HepG2 (cell line): Measurements from ENCODE around the gene GIPC3. TPM values are rescaled to one million over a fixed set of nuclear protein-coding genes. Genes with fewer than 3 reads are reported as not detected.
A peak's percentile ranks its signal among the peaks of the same experiment; 100 is the strongest.

Source experiments
- AHR ChIP-seq: IDR thresholded peaks from 2 replicates; pipeline ENCODE4 v1.6.1; 2018; ENCODE audit warnings: missing genetic modification reagents, missing compliant biosample characterization
- AKAP8 ChIP-seq: sonication (generic); formaldehyde crosslinking; IDR thresholded peaks from 2 replicates; pipeline ENCODE4 v1.5.1; 2020; ENCODE audit warnings: mild to moderate bottlenecking, missing genetic modification reagents
- ARNT2 ChIP-seq: sonication (generic); formaldehyde crosslinking; IDR thresholded peaks from 2 replicates; pipeline ENCODE4 v1.8.0; 2022; ENCODE audit warnings: mild to moderate bottlenecking, low read depth, missing genetic modification reagents, moderate library complexity
- CEBPG ChIP-seq: IDR thresholded peaks from 2 replicates; pipeline ENCODE4 v1.6.1; 2016
- ETV5 ChIP-seq: IDR thresholded peaks from 2 replicates; pipeline ENCODE4 v1.6.1; 2018; ENCODE audit warnings: missing biosample characterization, missing genetic modification reagents, inconsistent platforms, borderline replicate concordance
- GABPA ChIP-seq, 2 experiments: IDR thresholded peaks; 2 replicates each; pipeline ENCODE4 v1.6.1; 2011 to 2016; ENCODE audit warnings: low read depth in 2 of 2, low read length in 1 of 2, missing biosample characterization in 1 of 2, missing genetic modification characterization in 1 of 2
- GABPB1 ChIP-seq: IDR thresholded peaks from 2 replicates; pipeline ENCODE4 v1.6.1; 2016; ENCODE audit warnings: mild to moderate bottlenecking, missing genetic modification reagents, moderate library complexity, missing compliant biosample characterization
- GTF2F1 ChIP-seq: fragments of 150-350 bp; IDR thresholded peaks from 2 replicates; pipeline ENCODE4 v1.6.1; 2014; ENCODE audit warnings: low read length
- HNRNPUL1 ChIP-seq: fragments of 200-400 bp; formaldehyde crosslinking; IDR thresholded peaks from 2 replicates; pipeline ENCODE4 v1.6.1; 2017; ENCODE audit warnings: low read depth, mild to moderate bottlenecking, low read length, moderate library complexity
- HOXA3 ChIP-seq: sonication (generic); formaldehyde crosslinking; IDR thresholded peaks from 2 replicates; pipeline ENCODE4 v1.5.0; 2020; ENCODE audit warnings: missing genetic modification reagents
- RAD51 ChIP-seq: fragments of 450-650 bp; IDR thresholded peaks from 2 replicates; pipeline ENCODE4 v1.6.1; 2016; ENCODE audit warnings: borderline replicate concordance
- RARG ChIP-seq: sonication (generic); formaldehyde crosslinking; IDR thresholded peaks from 2 replicates; pipeline ENCODE4 v1.4.0; 2020; ENCODE audit warnings: low read depth, mild to moderate bottlenecking, missing genetic modification reagents
- SP1 ChIP-seq, 2 experiments: fragments of 450-650 bp in 1 of 2; sonication (generic) in 1 of 2; formaldehyde crosslinking in 1 of 2; IDR thresholded peaks; 2 replicates each; pipeline versions ENCODE4 v1.4.0 to v1.6.1; 2016 to 2020; ENCODE audit warnings: missing genetic modification reagents in 1 of 2
- SP2 ChIP-seq: sonication (generic); formaldehyde crosslinking; IDR thresholded peaks from 2 replicates; pipeline ENCODE4 v1.5.1; 2020; ENCODE audit warnings: mild to moderate bottlenecking, missing genetic modification reagents
- SP4 ChIP-seq: sonication (generic); formaldehyde crosslinking; IDR thresholded peaks from 2 replicates; pipeline ENCODE4 v1.8.1; 2023; ENCODE audit warnings: mild to moderate bottlenecking, missing genetic modification reagents
- SRSF4 ChIP-seq: fragments of 200-400 bp; formaldehyde crosslinking; IDR thresholded peaks from one replicate; pipeline ENCODE4 v1.6.1; 2018; ENCODE audit warnings: mild to moderate bottlenecking, low read depth, low read length, moderate library complexity; ENCODE audit not compliant: poor library complexity, severe bottlenecking
- STAG1 ChIP-seq: sonication (generic); formaldehyde crosslinking; IDR thresholded peaks from 2 replicates; pipeline ENCODE4 v1.4.0; 2020; ENCODE audit warnings: missing genetic modification reagents
- ZNF33B ChIP-seq: sonication (generic); formaldehyde crosslinking; IDR thresholded peaks from 2 replicates; pipeline ENCODE4 v1.5.1; 2020; ENCODE audit warnings: mild to moderate bottlenecking, missing genetic modification reagents
- ZNF468 ChIP-seq: sonication (generic); formaldehyde crosslinking; IDR thresholded peaks from 2 replicates; pipeline ENCODE4 v1.8.0; 2022; ENCODE audit warnings: mild to moderate bottlenecking, moderate library complexity, missing genetic modification reagents
- ZNF564 ChIP-seq: sonication (generic); formaldehyde crosslinking; IDR thresholded peaks from 2 replicates; pipeline ENCODE4 v1.8.1; 2023; ENCODE audit warnings: mild to moderate bottlenecking, missing genetic modification reagents
- ZNF850 ChIP-seq: sonication (generic); formaldehyde crosslinking; conservative IDR thresholded peaks from 2 replicates; pipeline ENCODE4 v1.9.0; 2021; ENCODE audit warnings: mild to moderate bottlenecking, missing genetic modification reagents
- polyA plus RNA-seq, 8 experiments: library from polyadenylated mRNA; depleted of rRNA in 3 of 8; stranded (reverse) in 7 of 8; unstranded in 1 of 8; fragments of >200 nt; fragmentation: Illumina TruSeq in 4 of 8; extraction: Trizol in 4 of 8; gene quantifications; 2 replicates each; pipeline versions ENCODE4 v1.2.1 to v1.2.3, GENCODE V29; 2011 to 2016; ENCODE audit warnings: low read depth in 4 of 8, missing spikeins in 1 of 8, mixed read lengths in 1 of 8; ENCODE audit not compliant: insufficient read depth in 1 of 8
- total RNA-seq, 5 experiments: library from RNA; depleted of rRNA; stranded (reverse); fragments of >200 nt; fragmentation: Illumina TruSeq; extraction: Trizol; gene quantifications; 2 replicates each; pipeline ENCODE4 v1.2.3, GENCODE V29; 2016; ENCODE audit warnings: low read depth in 1 of 5
- TF ChIP-seq, protein P1 (sequence below): sonication (generic); formaldehyde crosslinking; IDR thresholded peaks from 2 replicates; pipeline ENCODE4 v1.4.0; 2020; ENCODE audit warnings: missing genetic modification reagents
- TF ChIP-seq, protein P2 (sequence below): sonication (generic); formaldehyde crosslinking; IDR thresholded peaks from 2 replicates; pipeline ENCODE4 v1.4.0; 2020; ENCODE audit warnings: missing genetic modification reagents
- TF ChIP-seq, protein P3 (sequence below): sonication (generic); formaldehyde crosslinking; IDR thresholded peaks from 2 replicates; pipeline ENCODE4 v1.8.1; 2022; ENCODE audit warnings: mild to moderate bottlenecking, missing genetic modification reagents
- TF ChIP-seq, protein P4 (sequence below): sonication (generic); formaldehyde crosslinking; IDR thresholded peaks from 2 replicates; pipeline ENCODE4 v1.5.0; 2020; ENCODE audit warnings: mild to moderate bottlenecking, low read depth, missing genetic modification reagents, borderline replicate concordance
- TF ChIP-seq, protein P5 (sequence below): IDR thresholded peaks from 2 replicates; pipeline ENCODE4 v1.6.1; 2016; ENCODE audit warnings: missing genetic modification reagents, missing compliant biosample characterization

Gene GIPC3
- total and polyA plus RNA-seq, 2 of the 13 experiments (the other 11 are each of a cell fraction or from before 2014, with no cell fraction given), result 0.05 TPM; not detected in 1

DNA sequence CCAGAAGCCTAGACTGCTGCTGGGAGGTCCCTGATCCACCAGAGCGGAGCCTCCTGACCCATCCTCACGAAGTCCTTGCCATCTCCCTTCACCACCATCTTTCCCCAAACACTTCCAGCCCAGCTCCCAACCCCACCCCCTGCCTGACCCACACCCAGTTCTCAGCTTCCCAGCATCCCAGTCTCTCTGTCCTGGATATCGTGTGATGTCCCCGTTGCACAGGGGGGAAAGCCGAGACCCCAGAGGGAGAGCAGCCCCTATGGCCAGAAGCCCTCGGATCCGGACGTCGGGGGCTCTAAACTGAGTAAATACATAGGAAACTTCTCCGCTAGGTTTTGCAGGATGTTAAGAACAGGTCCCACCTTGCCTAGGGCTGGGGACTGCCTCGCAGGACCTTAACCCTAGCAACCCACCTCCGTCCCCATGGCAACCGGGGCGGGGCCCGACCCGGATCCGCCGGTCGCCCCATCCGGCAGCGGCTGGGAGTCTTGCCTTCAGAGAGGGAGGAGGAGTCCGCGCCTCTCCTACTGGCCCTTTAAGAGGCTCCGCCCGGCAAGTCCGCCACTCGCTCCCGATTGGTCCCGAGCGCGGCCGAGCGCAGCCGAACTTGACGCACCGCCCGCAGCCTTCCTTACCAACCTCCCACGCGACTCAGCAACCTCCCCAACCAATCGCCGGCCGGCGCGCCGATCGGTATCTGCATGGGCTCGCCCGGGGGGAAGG is 13.0 kb upstream of the GIPC3 start (continued):
- TF ChIP-seq, protein P1, sequence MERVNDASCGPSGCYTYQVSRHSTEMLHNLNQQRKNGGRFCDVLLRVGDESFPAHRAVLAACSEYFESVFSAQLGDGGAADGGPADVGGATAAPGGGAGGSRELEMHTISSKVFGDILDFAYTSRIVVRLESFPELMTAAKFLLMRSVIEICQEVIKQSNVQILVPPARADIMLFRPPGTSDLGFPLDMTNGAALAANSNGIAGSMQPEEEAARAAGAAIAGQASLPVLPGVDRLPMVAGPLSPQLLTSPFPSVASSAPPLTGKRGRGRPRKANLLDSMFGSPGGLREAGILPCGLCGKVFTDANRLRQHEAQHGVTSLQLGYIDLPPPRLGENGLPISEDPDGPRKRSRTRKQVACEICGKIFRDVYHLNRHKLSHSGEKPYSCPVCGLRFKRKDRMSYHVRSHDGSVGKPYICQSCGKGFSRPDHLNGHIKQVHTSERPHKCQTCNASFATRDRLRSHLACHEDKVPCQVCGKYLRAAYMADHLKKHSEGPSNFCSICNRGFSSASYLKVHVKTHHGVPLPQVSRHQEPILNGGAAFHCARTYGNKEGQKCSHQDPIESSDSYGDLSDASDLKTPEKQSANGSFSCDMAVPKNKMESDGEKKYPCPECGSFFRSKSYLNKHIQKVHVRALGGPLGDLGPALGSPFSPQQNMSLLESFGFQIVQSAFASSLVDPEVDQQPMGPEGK, result peak; percentile 60
- TF ChIP-seq CEBPG (CRISPR knock-in tag), result no peak
- no peak for TF ChIP-seq ZNF564 (CRISPR knock-in tag)
- TF ChIP-seq GABPA (IDR thresholded peaks at IDR 0.05; ENCODE audit: low read depth, low read length), result peak; percentile 25; the same call in 1 of the 2 replicates
- peak; percentile 61 for TF ChIP-seq GABPA (CRISPR knock-in tag; IDR thresholded peaks at IDR 0.05; ENCODE audit: low read depth)
- peak; percentile 52; the same call in 1 of the 2 replicates for TF ChIP-seq ETV5
- no peak for TF ChIP-seq STAG1 (CRISPR knock-in tag)
- TF ChIP-seq HOXA3 (CRISPR knock-in tag), result peak; percentile 22; the same call in 1 of the 2 replicates
- no peak for TF ChIP-seq RARG (CRISPR knock-in tag)
- TF ChIP-seq SP4 (CRISPR knock-in tag), result peak; percentile 96
- TF ChIP-seq ZNF33B (CRISPR knock-in tag), result no peak
- TF ChIP-seq, protein P2, sequence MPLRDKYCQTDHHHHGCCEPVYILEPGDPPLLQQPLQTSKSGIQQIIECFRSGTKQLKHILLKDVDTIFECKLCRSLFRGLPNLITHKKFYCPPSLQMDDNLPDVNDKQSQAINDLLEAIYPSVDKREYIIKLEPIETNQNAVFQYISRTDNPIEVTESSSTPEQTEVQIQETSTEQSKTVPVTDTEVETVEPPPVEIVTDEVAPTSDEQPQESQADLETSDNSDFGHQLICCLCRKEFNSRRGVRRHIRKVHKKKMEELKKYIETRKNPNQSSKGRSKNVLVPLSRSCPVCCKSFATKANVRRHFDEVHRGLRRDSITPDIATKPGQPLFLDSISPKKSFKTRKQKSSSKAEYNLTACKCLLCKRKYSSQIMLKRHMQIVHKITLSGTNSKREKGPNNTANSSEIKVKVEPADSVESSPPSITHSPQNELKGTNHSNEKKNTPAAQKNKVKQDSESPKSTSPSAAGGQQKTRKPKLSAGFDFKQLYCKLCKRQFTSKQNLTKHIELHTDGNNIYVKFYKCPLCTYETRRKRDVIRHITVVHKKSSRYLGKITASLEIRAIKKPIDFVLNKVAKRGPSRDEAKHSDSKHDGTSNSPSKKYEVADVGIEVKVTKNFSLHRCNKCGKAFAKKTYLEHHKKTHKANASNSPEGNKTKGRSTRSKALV (CRISPR knock-in tag), result no peak
- TF ChIP-seq, protein P3, sequence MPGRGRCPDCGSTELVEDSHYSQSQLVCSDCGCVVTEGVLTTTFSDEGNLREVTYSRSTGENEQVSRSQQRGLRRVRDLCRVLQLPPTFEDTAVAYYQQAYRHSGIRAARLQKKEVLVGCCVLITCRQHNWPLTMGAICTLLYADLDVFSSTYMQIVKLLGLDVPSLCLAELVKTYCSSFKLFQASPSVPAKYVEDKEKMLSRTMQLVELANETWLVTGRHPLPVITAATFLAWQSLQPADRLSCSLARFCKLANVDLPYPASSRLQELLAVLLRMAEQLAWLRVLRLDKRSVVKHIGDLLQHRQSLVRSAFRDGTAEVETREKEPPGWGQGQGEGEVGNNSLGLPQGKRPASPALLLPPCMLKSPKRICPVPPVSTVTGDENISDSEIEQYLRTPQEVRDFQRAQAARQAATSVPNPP (CRISPR knock-in tag), result no peak
- TF ChIP-seq AKAP8, result no peak
- TF ChIP-seq SP2 (CRISPR knock-in tag), result peak; percentile 81
- TF ChIP-seq SP1 (IDR thresholded peaks at IDR 0.05), result no peak
- peak; percentile 81 for TF ChIP-seq SP1 (CRISPR knock-in tag; IDR thresholded peaks at IDR 0.05)
- TF ChIP-seq ARNT2 (CRISPR knock-in tag), result no peak
- TF ChIP-seq ZNF468 (CRISPR knock-in tag), result no peak
- TF ChIP-seq RAD51, result no peak
- TF ChIP-seq HNRNPUL1, result no peak
- TF ChIP-seq, protein P4, sequence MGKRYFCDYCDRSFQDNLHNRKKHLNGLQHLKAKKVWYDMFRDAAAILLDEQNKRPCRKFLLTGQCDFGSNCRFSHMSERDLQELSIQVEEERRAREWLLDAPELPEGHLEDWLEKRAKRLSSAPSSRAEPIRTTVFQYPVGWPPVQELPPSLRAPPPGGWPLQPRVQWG (CRISPR knock-in tag), result no peak
- no peak for TF ChIP-seq GTF2F1
- no peak for TF ChIP-seq SRSF4
- no peak for TF ChIP-seq AHR
- TF ChIP-seq, protein P5, sequence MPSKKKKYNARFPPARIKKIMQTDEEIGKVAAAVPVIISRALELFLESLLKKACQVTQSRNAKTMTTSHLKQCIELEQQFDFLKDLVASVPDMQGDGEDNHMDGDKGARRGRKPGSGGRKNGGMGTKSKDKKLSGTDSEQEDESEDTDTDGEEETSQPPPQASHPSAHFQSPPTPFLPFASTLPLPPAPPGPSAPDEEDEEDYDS (CRISPR knock-in tag), result peak; percentile 35; the same call in 1 of the 2 replicates
- no peak for TF ChIP-seq ZNF850 (CRISPR knock-in tag)
- peak; percentile 77; the same call in 1 of the 2 replicates for TF ChIP-seq GABPB1 (CRISPR knock-in tag)
